OCI-LY7 (cell line): Measurements from ENCODE around the gene AXIN2.

Experiments used
- CTCF ChIP-seq: fragments of 200-600 bp; sonication (generic); conservative IDR thresholded peaks from 2 replicates; pipeline ENCODE4 v1.5.1; 2014; ENCODE audit warnings: mild to moderate bottlenecking, antibody characterized with exemption, low read length, moderate library complexity, mixed read lengths
- EZH2phosphoT487 ChIP-seq: fragments of 200-600 bp; sonication (generic); IDR thresholded peaks from 2 replicates; pipeline ENCODE4 v1.6.1; 2018; ENCODE audit warnings: low read depth, borderline replicate concordance, mild to moderate bottlenecking, mixed run types, antibody characterized with exemption, low read length, moderate library complexity, mixed read lengths

- TF ChIP-seq CTCF (no peak), EZH2phosphoT487 (no peak)
Measured at GRCh38 chr17:65538675-65539529, 22.5 kb downstream of the AXIN2 start.
